ENCODE measurements around the gene TMPRSS5. TPM values are rescaled to one million over a fixed set of nuclear protein-coding genes. Genes with fewer than 3 reads are reported as not detected.

The TMPRSS5 gene
- total and polyA plus RNA-seq, 2 of the 13 experiments (the other 11 are each of a cell fraction or from before 2014, with no cell fraction given): 0.40 to 0.96 TPM

- TF ChIP-seq ZNF615 (CRISPR knock-in tag; IDR thresholded peaks at IDR 0.05; ENCODE audit: borderline replicate concordance) (no peak), PATZ1 (CRISPR knock-in tag; IDR thresholded peaks at IDR 0.05) (peak; percentile 61; the same call in 1 of the 2 replicates), ZHX1 (CRISPR knock-in tag; IDR thresholded peaks at IDR 0.05; ENCODE audit: low read depth) (no peak), ZNF414 (CRISPR knock-in tag; IDR thresholded peaks at IDR 0.05) (no peak), ZBTB4 (CRISPR knock-in tag; IDR thresholded peaks at IDR 0.05; ENCODE audit: borderline replicate concordance) (no peak), HNF4G (IDR thresholded peaks at IDR 0.05; ENCODE audit: borderline replicate concordance, low read depth, low read length) (no peak), HNF4G (CRISPR knock-in tag; IDR thresholded peaks at IDR 0.05; ENCODE audit: borderline replicate concordance, low read depth) (no peak), ZNF354B (CRISPR knock-in tag; IDR thresholded peaks at IDR 0.05) (no peak), ZNF773 (CRISPR knock-in tag; IDR thresholded peaks at IDR 0.05; ENCODE audit: borderline replicate concordance) (no peak), USF2 (IDR thresholded peaks at IDR 0.05; ENCODE audit: low read depth, low read length) (no peak), USF2 (CRISPR knock-in tag; IDR thresholded peaks at IDR 0.05; ENCODE audit: borderline replicate concordance) (no peak), ZNF772 (CRISPR knock-in tag; IDR thresholded peaks at IDR 0.05) (no peak), MAX (IDR thresholded peaks at IDR 0.05) (peak; percentile 33; the same call in 1 of the 2 replicates)
Measured at GRCh38 chr11:113705871-113706655, at the start of gene TMPRSS5 (continued).
